Measurements from ENCODE around the gene PRR33.
"Not testable (repeated sequence)": the region's sequence is repeated elsewhere in the genome, so short reads cannot be mapped to it uniquely, and the experiment has no call there.

PRR33 gene

GRCh38 chr11:1875093-1875850 lies 16.4 kb downstream of the PRR33 start:
- no peak for DNase-seq (ENCODE audit: low spot score)

- not testable (repeated sequence) for DNase-seq (ENCODE audit: low spot score)
These were observed 17.1 kb downstream of the PRR33 start for GRCh38 chr11:1874441-1875092.

DNA sequence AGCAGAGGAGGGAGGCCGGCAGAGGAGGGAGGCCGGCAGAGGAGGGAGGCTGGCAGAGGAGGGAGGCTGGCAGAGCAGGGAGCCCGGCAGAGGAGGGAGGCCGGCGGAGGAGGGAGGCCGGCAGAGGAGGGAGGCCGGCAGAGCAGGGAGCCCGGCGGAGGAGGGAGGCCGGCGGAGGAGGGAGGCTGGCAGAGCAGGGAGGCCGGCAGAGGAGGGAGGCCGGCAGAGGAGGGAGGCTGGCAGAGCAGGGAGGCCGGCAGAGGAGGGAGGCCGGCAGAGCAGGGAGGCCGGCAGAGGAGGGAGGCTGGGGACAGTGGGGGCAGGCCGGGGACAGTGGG lies 17.9 kb downstream of the PRR33 start:
- not testable (repeated sequence) for DNase-seq (ENCODE audit: low spot score)

DNA sequence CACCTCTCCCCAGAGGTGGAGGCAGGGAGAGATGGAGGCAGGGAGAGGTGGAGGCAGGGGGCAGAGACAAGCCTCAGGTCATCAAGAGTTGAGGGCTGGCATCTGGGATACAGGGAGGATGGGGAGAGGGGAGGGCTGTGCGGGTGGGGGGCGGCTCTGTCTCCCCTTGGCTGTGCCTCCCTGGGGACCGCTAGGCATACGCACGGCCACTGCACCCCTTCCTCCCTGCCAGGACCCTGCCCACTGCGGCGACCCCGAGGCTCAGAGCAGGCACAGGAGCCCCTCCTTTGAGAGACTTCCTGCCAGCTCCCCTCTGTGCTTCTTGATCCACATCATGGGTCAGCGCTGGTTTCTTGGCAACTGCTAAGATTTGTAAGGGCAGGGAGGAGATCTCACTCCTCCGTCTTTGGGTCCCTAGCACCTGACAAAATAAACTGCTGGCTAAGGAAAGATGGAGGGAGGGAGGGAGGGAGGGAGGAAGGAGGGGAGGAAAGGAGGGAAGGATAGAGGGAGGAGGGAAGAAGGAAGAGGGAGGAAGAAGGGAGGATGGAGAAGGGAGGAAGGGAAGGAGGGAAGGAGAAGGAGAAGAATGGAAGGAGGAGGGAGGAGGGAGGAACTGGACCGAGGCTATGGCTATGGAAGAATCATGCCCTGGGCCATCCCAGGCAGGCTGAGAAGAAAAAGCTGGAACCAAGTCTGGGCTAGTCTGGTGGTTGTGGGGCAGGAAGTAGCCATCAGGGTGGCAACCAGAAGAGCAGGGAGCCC lies 18.5 kb downstream of the PRR33 start:
- DNase-seq (ENCODE audit: low spot score): no peak

GRCh38 chr11:1872267-1872985 lies 19.3 kb downstream of the PRR33 start:
- no peak for DNase-seq (ENCODE audit: low spot score)

DNA sequence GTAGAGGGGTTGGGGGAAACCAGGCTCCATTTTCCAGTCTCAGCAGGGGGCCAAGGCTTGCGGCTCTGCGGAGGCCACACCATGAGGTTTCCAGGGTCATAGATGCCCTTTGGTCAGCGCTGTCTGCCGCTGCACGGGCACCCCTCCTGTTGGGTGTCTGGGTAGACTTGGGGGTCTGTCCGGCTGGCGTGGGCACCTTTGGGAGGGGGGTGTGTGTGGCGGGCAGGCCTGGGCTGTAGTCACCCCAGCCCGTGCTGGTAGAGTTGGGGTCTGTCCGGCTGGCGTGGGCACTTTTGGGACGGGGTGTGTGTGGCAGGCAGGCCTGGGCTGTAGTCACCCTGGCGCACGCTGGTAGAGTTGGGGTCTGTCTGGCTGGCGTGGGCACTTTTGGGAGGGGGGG lies 20.2 kb downstream of the PRR33 start:
- DNase-seq (ENCODE audit: low spot score): no peak

DNA sequence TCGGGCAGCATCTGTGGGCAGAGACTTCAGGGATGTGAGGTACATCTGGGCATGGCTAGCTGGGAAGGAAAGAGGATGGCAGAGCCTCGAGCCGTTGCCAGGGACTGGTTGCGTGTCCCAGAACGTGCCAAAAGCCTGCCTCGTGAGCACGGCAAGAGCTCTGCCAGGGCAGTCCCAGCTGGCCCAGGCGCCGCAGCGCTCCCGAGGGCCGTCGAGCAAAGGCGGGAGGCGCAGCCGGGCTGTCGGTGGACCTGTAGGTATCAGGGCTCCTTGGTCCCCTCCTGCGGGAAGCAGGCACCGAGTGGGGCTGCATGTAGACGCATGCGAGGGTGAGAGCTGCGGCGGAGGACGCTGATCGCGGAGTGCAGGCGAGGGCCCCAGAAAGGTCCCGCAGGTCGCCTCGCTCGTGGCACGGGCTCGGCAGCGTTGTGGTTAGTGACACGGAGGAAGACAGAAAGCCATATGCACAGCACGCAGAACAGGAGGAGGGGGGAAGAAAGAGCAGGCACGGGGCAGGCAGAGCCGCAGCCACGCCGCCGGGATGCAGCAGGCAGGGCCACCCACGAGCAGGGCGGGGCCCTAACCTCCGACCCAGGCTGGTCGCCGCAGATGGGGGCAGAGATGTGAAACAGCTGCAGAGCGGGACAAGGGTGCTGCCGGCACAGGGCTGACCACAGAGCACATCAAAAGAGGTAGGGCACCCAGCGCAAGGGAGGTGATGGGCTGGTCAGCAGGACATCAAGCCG lies 20.8 kb downstream of the PRR33 start:
- no peak for DNase-seq (ENCODE audit: low spot score)

GRCh38 chr11:1870326-1870696 lies 21.4 kb downstream of the PRR33 start:
- DNase-seq (ENCODE audit: low spot score): no peak

DNA sequence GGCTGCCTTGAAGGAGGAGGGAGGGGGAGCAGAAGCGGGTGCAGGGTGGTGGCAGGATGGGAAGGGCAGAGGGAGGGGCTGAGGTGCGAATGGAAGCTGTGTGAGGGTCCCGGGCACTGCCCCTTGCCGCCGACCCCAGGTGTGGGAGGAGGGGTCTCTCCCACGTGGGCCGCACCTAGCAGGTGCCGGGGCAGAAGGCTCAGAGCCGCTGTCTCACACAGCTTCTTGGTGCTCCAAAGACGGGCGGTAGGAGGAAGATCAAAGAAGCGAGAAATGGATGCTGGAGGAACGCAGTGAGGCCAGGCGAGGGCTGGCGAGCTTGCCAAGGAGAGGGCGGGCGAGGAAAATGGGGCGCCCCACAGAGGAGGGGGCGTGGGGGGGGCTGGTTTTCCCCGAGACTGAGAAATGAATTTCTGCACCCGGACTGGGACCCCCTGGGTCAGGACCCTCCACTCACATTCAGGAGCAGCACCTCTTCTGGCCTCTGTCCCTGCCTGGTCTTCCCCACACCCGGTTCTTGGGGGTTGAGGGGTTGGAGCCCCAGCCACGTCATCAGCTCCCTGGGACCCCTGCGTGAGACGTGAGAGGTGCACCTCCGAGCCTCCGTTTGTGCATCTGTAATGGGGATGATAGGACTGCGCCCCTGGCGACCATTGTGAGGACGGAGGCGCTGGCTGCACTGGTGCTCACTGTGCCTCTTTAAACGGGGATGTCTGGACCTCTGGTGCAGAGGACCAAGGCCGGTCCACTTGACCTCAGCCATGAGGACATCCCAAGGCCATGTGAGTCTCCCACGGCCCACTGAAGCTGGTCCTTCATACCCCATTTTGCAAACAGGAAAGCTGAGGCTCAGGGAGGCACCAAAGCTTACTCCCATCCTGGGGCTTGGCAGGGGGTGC lies 22.0 kb downstream of the PRR33 start:
- DNase-seq (ENCODE audit: low spot score): no peak

DNA sequence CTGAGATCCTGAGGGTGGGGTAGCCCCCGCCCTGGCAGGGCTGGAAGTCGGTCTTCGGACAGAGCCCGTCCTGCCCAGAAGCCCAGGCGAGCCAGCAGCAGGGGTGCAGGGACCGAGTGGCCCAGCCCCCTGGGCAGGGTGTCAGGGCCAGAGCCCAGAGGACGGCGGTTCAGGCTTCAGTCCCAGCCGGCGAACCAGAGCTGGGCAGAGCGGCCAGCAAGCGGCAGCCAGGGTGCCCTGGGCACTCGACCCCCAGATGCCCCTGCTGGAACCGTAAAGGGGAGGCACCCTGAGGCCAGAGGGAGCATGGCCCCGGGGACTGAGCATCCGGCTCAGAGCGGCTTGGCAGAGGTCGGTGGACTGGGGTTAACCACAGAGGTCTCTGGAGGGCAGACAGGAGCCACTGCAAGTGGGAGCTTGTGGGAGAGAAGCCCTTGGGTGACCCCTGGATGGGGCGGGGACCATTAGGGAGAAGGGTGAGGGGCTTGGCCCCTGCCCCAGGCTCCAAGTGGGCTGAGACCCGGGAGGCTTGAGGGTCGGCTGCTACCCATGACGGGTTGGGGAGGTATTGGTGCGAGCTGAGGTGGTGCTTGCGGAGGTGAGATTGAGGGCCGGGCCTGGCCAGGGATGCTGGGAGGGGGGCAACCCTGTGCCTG lies 22.9 kb downstream of the PRR33 start:
- no peak for DNase-seq (ENCODE audit: low spot score)

- DNase-seq (ENCODE audit: low spot score): no peak
These were observed 23.5 kb downstream of the PRR33 start for GRCh38 chr11:1868056-1868635.

DNA sequence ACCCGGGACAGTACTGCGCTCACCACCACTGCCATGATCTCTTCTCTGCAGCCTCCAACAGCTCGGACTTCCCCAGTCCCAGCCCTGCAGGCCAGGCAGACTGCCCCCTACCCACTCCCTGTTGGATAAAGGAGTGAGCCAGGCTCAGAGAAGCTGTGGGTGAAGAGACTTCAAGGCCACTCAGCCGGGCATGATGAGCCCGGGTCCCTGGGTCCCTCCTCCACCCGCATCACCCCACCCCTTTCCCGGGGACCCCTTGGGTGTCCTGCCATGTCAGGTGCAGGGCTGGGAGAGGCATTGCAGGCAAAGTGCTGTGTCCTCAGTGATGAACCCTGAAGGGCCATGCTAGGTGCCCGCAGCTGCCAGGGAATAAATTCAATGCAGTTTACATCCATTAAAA lies 24.3 kb downstream of the PRR33 start:
- DNase-seq (ENCODE audit: low spot score): no peak

DNA sequence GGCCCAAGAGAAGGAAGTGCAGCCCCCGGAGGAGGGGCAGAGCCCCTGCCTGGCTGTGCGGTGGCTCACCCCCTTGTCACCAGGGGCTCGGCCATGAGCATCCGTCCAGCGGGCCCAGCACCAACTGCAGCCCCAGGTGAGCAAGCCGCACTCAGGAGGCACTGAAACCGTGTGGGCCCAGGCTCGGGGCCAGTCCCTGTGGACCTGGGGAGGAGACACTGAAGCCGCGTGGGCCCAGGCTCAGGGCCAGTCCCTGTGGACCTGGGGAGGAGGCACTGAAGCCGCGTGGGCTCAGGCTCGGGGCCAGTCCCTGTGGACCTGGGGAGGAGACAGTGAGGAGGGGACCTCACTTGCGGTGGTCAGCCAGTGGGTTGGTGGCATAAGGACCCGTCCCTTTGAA lies 24.9 kb downstream of the PRR33 start:
- no peak for DNase-seq (ENCODE audit: low spot score)

GRCh38 chr11:1866226-1866625 lies 25.5 kb downstream of the PRR33 start:
- no peak for DNase-seq (ENCODE audit: low spot score)

GRCh38 chr11:1864831-1865665 lies 26.6 kb downstream of the PRR33 start:
- no peak for DNase-seq (ENCODE audit: low spot score)

- DNase-seq (ENCODE audit: low spot score): no peak
These were observed 27.5 kb downstream of the PRR33 start for GRCh38 chr11:1864231-1864630.

GRCh38 chr11:1863352-1864216 lies 28.1 kb downstream of the PRR33 start:
- DNase-seq (ENCODE audit: low spot score): peak; percentile 75
